GDM1 (cell line): ENCODE data around the gene ZNF135.

Source experiments
- DNase-seq: peaks from one replicate; lab custom pipeline; 2025; lab: John Stamatoyannopoulos, UW

Gene ZNF135

DNA sequence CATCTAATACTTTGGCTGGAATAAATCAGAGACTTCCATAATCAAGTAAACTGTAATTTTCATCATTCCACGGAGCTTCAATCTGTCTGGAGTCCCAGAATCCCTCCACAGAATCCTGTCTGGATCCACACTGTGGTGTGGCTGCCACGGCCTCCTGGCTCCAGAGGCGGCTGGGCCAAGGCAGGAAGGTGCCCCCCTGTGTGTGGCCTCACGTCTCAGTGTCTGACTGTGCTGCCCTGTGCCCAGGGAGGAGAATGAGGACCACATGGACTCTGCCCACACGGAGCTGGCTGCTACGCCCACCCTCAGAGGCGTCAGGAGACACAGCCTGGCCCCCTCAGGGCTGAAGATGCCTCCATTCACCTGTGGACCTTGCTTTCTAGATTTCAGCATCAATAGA, 12.2 kb upstream of the ZNF135 start:
- no peak for DNase-seq

DNA sequence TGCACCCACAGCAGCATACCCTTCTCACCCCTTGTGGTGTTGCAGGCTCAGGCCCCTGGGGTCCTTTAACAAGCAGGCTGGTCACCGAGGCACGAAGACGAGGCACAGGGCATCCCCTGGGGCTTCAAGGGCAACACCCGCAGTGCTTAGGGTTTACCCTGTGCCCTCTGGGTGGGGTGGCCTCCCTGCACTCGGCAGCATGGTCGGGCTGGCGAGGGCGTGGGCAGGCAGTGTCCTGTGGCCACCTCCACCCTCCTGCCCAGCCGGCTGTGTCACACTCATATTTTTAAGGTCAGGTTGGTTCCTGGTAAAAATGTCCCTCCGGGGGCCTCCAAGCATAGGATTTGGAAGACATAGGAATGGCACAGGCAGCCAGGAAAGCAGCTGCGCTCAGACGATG, 11.4 kb upstream of the ZNF135 start:
- DNase-seq = no peak

DNA sequence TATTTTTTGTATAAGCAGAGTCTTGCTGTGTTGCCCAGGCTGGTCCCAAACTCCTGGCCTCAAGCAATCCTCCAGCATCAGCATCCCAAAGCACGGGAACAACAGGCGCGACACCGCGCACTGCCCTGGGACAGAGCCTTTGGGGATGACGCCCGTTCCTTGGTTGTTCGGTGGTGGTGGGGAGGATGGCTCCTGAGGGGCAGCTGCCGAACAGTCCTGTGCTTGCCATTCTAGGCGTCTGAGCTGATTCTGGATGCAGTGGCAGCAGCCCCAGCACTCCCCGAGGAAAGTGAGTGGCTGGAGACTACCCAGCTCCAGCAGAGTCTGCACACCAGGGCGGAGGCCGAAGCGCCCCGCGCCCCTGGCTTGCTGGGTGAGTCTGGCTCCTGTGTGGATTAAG, 6.8 kb upstream of the ZNF135 start:
- no peak for DNase-seq

DNA sequence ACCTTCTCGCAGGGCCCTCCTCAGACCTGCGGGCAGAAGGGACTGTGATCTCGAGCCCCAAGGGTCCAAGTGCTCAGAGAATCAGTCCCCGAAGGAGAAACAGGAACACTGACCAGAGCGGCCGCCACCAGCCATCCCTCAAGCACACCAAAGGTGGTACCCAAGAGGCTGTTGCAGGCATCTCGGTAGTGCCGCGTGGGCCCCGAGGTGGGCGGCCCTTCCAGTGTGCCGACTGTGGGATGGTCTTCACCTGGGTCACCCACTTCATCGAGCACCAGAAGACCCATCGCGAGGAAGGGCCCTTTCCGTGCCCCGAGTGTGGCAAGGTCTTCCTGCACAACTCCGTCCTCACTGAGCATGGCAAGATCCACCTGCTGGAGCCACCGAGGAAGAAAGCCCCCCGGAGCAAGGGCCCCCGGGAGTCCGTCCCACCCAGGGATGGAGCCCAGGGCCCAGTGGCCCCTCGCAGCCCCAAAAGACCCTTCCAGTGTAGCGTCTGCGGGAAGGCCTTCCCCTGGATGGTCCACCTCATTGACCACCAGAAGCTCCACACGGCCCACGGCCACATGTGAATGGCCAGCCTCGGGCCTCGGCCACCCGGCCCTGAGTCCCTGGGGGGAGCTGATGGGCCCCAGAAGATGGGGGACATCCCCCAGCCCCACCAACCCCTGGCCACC, 5.5 kb upstream of the ZNF135 start:
- no peak for DNase-seq

DNA sequence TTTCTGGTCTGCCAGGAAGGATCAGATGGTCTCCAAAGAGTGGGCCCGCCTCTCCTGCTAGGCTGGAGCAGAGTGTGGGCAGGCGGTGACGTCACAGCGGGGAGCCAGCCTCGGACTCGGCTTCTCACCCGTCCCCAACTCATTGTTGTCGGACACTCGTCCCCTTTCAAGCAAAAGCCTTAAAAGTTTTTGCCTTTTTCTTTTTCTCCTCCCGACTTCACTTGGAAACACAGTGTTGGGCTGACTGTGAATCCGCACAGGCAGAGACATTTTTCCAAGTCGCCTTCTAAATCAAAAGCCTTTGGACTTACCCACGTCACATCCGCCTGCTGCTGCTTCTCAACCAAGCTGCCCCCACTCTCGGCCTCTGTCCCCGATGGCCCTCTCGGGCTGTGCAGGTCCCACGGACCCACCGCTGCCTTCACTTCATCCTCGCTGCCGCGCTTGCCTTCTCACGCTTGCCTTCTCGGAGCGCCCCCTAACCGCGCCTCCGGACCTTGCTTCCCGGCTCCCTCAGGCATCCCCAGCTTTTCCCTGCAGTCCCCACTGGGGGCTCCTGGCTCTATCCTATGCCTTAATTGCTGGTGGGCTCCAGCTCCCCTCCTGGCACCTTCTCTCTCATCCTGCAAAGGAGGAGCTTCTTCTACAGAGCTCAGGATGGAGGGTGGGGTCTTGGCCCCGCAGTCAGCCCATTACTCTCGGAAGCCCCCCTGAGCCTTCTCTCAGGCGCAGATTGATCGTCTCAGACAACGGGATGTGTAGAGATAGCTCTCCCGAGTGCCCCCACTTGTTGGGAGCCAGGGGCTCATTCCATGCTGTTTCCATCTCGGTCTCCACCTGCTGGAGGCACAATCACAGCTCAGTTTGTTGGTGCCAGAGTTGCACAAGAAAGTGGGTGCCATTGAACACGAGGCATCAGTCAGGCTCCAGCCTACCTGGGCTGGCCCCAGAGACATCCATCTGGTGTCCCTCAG, 3.9 kb upstream of the ZNF135 start:
- no peak for DNase-seq

DNA sequence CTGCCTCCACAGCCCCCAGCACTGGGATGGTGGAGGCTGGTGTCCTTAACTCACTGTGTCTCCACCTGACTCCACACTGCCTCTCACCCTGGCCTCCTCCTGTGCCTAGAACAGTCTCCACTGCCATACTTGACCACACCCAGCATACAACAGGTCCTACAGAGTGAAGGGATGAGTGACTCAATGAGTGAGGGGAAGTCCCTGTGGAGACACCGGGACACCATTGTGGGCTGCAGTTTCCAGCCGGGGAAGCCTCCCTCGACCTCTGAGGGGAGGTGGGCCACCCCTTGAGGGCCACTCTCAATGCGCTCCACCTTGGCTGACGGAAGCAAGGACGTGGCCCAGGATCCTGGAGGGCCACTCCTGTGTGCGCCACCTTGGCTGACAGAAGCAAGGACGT, 2.8 kb upstream of the ZNF135 start:
- no peak for DNase-seq

DNA sequence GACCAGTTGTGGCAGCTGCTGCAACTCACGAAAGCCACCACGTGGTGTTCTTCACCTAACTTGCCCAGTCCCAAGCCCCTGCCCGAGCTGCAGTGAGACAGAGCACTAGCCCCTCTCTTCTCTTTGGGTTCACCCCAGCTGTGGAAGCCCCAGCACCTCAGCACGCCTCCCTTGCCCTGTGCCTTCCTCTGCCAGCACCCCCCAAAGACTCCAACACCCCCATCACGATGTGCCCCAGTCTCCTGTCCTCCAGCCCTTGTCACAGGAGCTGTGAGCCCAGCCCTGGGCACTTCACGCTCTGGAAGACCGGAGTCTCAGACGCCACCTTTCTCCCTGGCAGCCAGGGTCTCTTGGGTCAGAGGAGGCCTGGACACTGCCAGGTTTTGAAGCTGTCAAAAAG, 2.2 kb upstream of the ZNF135 start:
- no peak for DNase-seq

DNA sequence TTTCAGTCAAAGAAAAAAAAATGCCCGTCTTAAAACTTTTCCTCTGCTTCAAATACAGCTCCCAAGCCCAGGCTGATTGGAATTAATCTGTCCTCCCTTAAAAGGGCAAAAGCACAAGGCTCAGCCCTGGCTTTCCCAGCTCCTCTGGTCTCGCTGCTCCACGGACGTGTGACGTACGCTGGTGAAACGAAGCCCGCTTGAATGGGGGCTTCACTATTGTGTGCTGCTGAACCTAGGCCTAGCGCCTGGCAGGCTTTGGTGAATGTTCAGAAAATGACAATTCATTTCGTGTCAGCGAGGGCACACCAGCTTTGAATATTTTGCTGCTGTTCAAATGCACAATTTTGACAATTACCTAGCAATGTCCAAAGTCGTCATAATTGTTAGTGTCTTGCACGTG, 615 bp upstream of the ZNF135 start:
- DNase-seq = no peak

DNA sequence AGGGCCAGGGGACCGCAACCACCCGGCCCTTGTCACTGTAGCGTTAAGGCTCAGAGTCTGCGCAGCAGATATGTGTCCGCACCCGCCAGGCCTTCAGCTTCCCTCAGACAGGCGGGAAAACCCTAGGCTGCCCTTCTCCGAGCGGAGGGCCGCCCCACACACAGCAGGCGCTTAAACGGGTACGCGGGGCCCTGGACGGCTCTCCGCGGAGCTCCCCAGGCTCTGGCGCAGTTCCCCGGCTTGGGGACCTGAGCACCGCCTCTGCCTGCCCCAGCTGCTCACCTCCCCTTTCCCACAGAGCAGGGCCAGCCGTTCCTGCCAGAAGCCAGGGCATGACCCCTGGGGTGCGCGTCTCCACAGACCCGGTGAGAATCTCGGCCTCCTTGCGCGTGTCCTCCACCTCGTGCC, 593 bp downstream of the ZNF135 start:
- no peak for DNase-seq

DNA sequence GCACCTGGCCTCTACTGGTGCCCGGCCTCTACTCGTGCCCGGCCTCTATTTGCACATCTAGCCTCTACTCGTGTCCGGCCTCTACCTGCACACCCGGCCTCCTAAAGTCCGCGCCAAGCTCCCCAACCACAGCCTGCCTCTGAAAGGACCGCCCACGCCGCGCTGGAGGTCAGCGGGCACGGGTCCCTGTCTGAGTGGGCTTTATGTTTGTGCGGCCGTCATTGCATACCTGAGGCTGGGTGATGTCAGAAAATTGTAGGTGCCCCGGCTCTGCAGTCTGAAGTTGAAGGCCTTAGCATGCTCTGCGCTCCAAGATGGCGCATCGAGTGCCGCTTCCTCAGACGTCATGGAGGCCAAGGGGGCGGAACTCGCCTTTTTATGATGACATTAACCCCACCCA, 1.1 kb downstream of the ZNF135 start:
- DNase-seq = no peak

DNA sequence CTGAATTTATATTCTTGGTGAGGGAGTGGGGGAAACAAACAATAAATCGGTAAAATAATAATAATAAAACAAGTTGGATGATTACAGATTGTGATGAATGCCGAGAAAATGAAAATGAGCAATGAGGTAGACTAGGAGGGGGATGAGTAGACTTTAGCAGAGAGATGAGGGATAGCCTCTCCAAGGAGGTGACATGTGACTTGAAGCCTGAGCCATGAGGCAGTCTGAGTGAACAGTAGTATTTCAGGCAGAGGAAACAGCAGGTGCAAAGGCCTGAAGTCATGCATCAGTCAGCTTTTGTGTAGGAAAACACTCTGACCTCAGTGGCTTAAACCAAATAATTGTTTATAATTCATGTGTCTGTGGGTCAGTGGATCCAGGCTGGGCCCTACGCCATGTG, 4.6 kb downstream of the ZNF135 start:
- no peak for DNase-seq

DNA sequence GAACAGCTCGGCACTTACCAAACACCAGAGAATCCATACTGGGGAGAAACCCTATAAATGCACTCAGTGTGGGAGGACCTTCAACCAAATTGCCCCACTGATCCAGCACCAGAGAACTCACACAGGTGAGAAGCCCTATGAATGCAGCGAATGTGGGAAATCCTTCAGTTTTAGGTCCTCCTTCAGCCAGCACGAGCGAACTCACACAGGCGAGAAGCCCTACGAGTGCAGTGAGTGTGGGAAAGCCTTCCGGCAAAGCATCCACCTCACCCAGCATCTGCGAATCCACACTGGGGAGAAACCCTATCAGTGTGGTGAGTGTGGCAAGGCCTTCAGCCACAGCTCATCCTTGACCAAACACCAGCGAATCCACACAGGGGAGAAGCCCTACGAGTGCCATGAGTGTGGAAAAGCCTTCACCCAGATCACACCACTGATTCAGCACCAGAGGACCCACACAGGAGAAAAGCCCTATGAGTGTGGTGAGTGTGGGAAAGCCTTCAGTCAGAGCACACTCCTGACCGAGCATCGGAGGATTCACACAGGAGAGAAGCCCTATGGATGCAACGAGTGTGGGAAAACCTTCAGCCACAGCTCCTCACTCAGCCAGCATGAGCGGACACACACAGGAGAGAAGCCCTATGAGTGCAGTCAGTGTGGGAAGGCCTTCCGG, 8.3 kb downstream of the ZNF135 start:
- DNase-seq = no peak

DNA sequence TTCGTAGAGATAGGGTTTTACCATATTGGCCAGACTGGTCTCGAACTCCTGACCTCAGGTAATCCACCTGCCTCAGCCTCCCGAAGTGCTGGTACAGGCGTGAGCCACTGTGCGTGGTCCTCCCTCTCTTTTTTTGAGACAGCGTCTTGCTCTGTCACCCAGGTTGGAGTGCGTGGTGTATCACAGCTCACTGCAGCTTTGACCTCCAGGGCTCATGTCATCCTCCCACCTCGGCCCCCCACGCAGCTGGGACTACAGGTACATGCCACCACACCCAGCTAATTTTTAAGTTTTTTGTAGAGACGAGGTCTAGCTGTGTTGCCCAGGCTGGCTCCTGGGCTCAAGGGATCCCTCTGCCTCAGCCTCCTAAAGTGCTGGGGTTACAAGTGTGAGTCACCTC, 20.7 kb downstream of the ZNF135 start:
- no peak for DNase-seq

DNA sequence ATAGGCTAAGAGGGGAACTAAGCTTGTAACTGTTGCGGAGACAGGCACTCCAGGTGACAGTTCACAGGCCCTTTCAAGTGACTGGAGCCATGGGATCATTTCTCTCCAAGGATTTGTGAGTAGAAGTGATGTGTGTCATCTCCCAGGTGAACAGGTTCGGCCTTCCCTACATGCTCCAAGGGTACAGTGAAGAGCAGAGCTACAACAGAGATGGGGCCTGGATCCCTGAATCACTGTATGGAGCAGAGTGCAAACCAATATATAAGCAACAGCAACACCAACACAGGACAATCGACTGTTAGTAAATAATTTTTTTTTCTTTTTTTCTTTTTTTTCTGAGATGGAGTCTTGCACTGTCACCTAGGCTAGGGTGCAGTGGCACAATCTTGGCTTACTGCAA, 23.9 kb downstream of the ZNF135 start:
- no peak for DNase-seq

DNA sequence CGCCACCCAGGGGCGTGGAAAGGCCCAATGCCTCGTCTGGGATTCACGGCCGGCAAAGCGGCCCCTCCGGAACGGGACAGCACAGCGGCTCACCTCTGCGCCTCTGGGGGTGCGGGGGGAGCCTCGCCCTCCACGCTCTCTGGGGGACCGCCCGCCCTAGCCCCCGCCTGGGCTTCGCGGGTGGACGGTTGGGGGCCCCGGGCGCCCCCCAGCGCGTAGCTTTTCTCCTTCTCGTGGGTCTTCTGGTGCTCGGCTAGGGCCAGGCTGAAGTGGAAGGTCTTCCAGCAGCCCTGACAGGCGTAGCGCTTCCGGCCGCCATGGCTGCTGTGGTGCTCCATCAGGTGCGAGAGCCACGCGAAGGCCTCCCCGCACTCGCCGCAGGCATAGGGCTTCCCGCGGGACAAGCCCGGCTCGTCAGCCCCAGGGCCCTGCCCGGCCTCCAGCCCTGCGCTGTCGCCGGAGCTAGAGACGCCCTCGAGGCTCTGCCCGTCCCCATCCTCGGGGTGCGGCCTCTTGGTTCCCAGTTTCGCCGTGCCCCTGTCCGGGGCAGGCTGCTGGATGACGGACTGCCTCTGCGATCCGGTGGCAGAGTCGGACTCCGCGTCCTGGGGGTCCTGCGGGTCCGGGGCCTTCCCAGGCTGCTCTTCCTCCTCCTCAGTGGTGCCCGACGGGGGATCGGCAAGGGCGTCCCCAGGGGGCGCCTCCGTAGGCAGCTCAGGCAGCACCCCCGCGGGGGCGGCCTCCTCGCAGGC, 25.7 kb downstream of the ZNF135 start:
- DNase-seq = no peak

DNA sequence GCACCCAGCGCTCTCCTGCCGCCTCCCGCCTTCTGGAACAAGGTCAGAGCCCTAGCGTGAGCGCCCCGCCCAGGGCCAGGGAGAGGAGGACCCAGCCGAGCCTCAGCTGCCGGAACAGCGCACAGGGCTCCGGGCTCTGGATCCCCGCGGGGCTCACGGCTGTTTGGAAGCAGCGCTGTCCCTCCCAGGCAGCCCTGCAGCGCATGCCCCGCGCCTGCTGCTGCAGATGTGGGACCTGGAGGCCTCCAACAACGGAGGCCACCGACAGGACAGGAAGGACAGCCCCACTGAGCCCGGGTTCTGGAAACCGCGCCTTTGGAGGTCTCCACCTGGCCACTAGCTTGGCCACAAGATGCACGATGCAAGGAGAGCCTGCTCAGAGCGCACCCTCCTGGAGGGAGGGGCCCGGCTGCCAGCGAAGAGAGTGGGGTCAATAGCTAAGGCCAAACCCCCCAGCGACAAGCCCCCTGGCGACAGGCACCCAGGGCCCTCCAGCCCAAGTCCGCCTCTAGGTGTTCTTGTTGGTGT, 26.3 kb downstream of the ZNF135 start:
- no peak for DNase-seq

DNA sequence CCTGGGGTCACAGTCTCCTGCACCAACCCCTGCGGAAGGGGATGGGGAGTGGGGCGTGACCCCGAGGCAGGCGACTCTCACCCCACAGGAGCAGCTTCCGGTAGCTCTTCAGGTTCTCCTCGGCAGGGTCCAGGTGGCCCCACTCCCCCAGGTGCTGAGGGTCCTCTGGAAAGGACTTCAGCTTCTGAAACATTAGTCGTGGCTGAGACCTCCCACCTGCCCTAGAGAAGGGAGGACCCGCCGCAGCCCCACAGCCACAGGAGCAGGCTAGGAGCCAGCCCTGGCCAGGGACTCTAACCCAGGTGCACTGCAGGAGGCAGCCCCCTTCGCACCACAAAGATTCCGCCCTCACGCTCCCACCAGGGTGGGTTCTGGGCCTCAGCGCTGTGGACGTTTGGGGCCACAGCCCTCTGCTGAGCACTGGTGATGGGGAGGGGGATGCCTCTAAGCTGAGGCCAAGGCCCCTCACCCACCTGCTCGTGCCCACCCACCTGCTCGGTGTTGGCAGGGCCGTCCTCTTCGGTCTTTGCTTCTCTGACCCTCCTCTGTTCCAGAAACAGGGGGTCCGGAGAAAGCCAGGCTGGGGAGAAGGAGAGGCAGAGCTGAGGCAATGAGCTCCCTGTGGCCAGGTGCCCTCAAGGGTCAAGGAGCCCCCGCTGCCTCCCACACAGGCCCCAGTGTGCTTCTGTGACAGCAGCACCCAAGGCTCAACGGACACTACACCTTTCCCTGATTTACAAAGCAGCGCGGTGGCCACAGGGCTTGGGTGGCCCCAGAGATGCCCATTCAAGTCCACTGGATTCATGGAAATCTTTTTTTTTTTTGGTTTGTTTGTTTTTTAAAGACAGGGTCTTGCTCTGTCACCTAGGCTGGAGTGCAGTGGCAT, 28.0 kb downstream of the ZNF135 start:
- DNase-seq = no peak

DNA sequence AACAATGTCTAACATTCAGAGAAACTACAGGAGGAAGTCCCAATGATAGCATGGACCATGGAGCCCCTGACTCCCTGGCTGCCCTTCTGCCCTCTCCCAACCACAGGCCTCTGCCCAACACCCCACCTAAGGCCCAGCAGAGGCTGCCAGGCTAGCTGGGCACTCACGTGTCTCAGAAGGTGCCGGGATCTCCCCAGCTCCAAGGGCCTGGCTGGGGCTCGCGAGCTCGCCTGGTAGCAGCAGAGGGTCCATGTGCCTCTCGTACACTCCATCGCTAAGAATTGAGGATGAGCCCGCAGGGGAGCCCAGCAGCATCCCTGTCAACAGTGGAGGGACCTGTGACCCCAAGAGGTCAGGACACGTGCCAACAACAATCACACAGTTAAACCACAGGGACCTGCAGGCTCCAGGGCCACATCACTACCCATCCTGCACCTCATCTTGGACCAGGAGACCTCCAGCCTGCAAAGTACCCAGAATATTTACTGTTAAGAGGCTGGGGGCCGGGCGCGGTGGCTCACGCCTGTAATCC, 29.5 kb downstream of the ZNF135 start:
- DNase-seq = no peak

DNA sequence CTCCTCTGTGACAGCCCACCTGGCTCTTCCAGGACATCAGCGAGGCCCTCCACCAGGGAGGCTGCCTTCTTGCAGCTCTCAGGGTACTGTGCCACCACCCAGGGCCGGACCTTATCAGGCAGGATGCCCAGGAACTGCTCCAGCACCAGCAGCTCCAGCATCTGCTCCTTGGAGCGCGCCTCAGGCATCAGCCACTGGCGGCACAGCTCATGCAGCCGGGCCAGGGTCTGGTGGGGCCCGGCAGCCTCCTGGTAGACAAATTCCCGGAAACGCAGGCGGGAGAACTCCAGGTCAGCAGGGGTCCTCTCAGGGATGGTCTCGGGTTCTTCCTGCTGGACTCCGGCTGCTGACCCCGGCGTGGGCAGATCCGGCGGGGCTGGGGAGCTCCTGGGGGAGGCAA, 30.8 kb downstream of the ZNF135 start:
- no peak for DNase-seq

DNA sequence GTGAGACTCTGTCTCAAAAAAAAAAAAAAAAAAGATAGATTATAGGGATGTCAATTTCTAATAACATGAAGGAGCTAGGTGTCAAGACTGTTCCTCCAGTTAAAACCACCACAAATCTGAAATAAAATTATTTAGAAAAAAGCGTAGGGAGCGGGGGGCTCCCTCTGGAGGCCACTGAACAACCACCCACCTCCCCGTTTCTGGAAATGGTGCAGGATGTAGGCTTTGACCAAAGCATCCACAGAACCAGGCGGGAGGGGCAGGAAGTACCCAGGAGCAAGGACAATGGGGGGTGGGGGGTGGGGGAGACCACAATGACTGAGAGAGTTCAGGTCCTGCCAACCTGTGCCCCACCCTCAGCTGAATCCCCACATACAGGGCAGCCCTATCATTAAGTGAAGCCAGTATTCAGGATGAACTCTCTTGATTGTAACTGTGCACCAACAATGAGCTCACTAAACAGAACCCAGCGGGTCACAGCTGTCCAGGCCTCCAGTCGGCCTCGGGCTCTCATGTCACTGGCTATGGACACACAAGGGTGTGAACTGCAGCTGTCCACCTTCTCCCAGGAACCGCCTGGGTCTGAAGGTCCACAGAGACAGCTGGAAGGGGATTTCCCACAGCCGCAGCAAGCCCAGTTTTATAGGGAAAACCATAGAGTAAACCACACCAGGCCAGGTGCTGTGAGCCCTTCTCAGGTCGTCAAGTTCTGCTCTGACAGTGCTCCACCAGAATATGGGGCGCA, 32.3 kb downstream of the ZNF135 start:
- DNase-seq = no peak
